B cell (primary cell): ENCODE results near the gene RGS14. TPM values are rescaled to one million over a fixed set of nuclear protein-coding genes. Genes with fewer than 3 reads are reported as not detected.

Source experiments
- ATAC-seq: fragments of 200-7000 bp; cut with Tn5 transposase; one replicate; pipeline ENCODE4 v1.10.0; 2021; ENCODE audit warnings: low read depth, mild to moderate bottlenecking, moderate number of reproducible peaks, moderate library complexity
- CTCF ChIA-PET: fragments of 350-600 bp; sonication (Branson Sonifier 250); formaldehyde crosslinking; loops from one replicate; lab custom pipeline; 2021; ENCODE audit warnings: antibody characterized with exemption, inconsistent platforms; lab: Charles Lee
- POLR2A ChIA-PET: fragments of 350-600 bp; sonication (Branson Sonifier 250); formaldehyde crosslinking; loops from one replicate; lab custom pipeline; 2021; ENCODE audit warnings: antibody characterized with exemption; lab: Charles Lee
- DNase-seq: peaks from one replicate; pipeline ENCODE4 v3.0.0; 2013
- H2AFZ ChIP-seq: 2 replicates; pipeline ENCODE4 v1.6.1; 2012; ENCODE audit warnings: mild to moderate bottlenecking, low read depth, low read length; ENCODE audit not compliant: insufficient read depth, poor library complexity, severe bottlenecking
- H3K27ac ChIP-seq, 2 donors: 1 replicate in 1 of 2; 2 replicates in 1 of 2; pipeline ENCODE4 v1.5.1; 2012 to 2013; ENCODE audit warnings: low read length in 2 of 2, mild to moderate bottlenecking in 2 of 2, moderate library complexity in 1 of 2
- H3K27me3 ChIP-seq, 4 experiments: fragments of 200-600 bp in 1 of 4; sonication (generic) in 1 of 4; replicated peaks in 1 of 4; 1 replicate in 2 of 4; 2 replicates in 2 of 4; pipeline versions ENCODE4 v1.6.1 to v1.7.0; 2013 to 2016; ENCODE audit warnings: low read length in 3 of 4, mild to moderate bottlenecking in 2 of 4, mixed read lengths in 1 of 4, moderate library complexity in 1 of 4; ENCODE audit not compliant: insufficient read depth in 4 of 4, control insufficient read depth in 3 of 4; ENCODE audit errors: control extremely low read depth in 1 of 4
- H3K36me3 ChIP-seq, 2 experiments: replicated peaks in 1 of 2; 1 replicate in 1 of 2; 2 replicates in 1 of 2; pipeline versions ENCODE4 v1.6.1 to v1.7.1; 2013; ENCODE audit warnings: low read length in 1 of 2; ENCODE audit not compliant: insufficient read depth in 2 of 2, control insufficient read depth in 1 of 2; ENCODE audit errors: control extremely low read depth in 1 of 2, extremely low read depth in 1 of 2
- H3K4me1 ChIP-seq, 2 donors: fragments of 200-600 bp in 1 of 2; sonication (generic) in 1 of 2; 1 replicate in 1 of 2; 2 replicates in 1 of 2; pipeline versions ENCODE4 v1.5.1 to v1.6.1; 2013 to 2017; ENCODE audit warnings: low read length in 2 of 2; ENCODE audit not compliant: control insufficient read depth in 2 of 2, insufficient read depth in 2 of 2
- H3K4me2 ChIP-seq: replicated peaks from 2 replicates; pipeline ENCODE3; 2012; ENCODE audit warnings: mild to moderate bottlenecking, low read depth, low read length; ENCODE audit not compliant: poor library complexity, severe bottlenecking
- H3K4me3 ChIP-seq, 5 experiments: fragments of 200-600 bp in 1 of 5; sonication (generic) in 1 of 5; 1 replicate in 3 of 5; 2 replicates in 2 of 5; pipeline versions ENCODE4 v1.5.1 to v1.7.0; 2011 to 2016; ENCODE audit warnings: low read length in 4 of 5, mild to moderate bottlenecking in 4 of 5, low read depth in 2 of 5, control low read depth in 1 of 5, moderate library complexity in 1 of 5; ENCODE audit not compliant: insufficient read depth in 1 of 5; ENCODE audit errors: control extremely low read depth in 1 of 5, extremely low read depth in 1 of 5
- H3K79me2 ChIP-seq: fragments of 200-600 bp; sonication (generic); one replicate; pipeline ENCODE4 v1.6.0; 2016; ENCODE audit warnings: low read length; ENCODE audit not compliant: control insufficient read depth, insufficient read depth
- H3K9ac ChIP-seq: fragments of 200-600 bp; sonication (generic); 2 replicates; pipeline ENCODE4 v1.6.1; 2017; ENCODE audit warnings: mild to moderate bottlenecking, low read length, moderate library complexity
- H3K9me3 ChIP-seq, 3 donors: one replicate each; pipeline versions ENCODE4 v1.6.1 to v1.7.1; 2013; ENCODE audit warnings: low read length in 2 of 3; ENCODE audit not compliant: control insufficient read depth in 2 of 3, insufficient read depth in 1 of 3; ENCODE audit errors: control extremely low read depth in 1 of 3
- H4K20me1 ChIP-seq: 2 replicates; pipeline ENCODE4 v1.6.0; 2012; ENCODE audit warnings: mild to moderate bottlenecking, low read length; ENCODE audit not compliant: insufficient read depth, control insufficient read depth, poor library complexity, severe bottlenecking
- H3K27ac Mint-ChIP-seq: one replicate; pipeline ENCODE4 v1.8.0; 2021; ENCODE audit warnings: mixed read lengths
- H3K27me3 Mint-ChIP-seq: one replicate; pipeline ENCODE4 v1.8.0; 2021; ENCODE audit warnings: mixed read lengths
- H3K4me1 Mint-ChIP-seq: one replicate; pipeline ENCODE4 v1.8.0; 2021; ENCODE audit warnings: mixed read lengths
- H3K4me3 Mint-ChIP-seq: one replicate; pipeline ENCODE4 v1.8.0; 2021; ENCODE audit warnings: mixed read lengths
- H3K9me3 Mint-ChIP-seq: one replicate; pipeline ENCODE4 v1.8.0; 2022; ENCODE audit warnings: mixed read lengths; ENCODE audit not compliant: insufficient read depth
- CTCF ChIP-seq: fragments of 200-600 bp; IDR thresholded peaks from one replicate; pipeline ENCODE4 v1.8.0; 2022; ENCODE audit warnings: antibody characterized with exemption, mild to moderate bottlenecking
- EZH2 ChIP-seq: IDR thresholded peaks from 2 replicates; pipeline ENCODE4 v1.6.1; 2012; ENCODE audit warnings: borderline replicate concordance, low read depth, mild to moderate bottlenecking, moderate library complexity, low read length; ENCODE audit not compliant: insufficient read depth, poor library complexity, severe bottlenecking
- WGBS: methylation state at CpG from one replicate; pipeline ENCODE4 v1.1.5; 2013; ENCODE audit warnings: missing lambda C conversion rate; ENCODE audit not compliant: insufficient coverage; 5-methylcytosine and 5-hydroxymethylcytosine counted together
- intact Hi-C: fragments of 100-400 bp; cut with micrococcal nuclease; formaldehyde crosslinking; loops from one replicate; pipeline ENCODE4 v1.10.0; 2022
- polyA plus RNA-seq: library from polyadenylated mRNA; depleted of rRNA; stranded (reverse); fragments of >200 nt; gene quantifications from 2 replicates; pipeline ENCODE4 v1.2.3, GENCODE V29; 2012
- total RNA-seq, 2 donors: library from RNA; stranded (reverse); fragments of 120-200 nt in 1 of 2; gene quantifications; 1 replicate in 1 of 2; 2 replicates in 1 of 2; pipeline versions ENCODE4 v1.2.3 to v1.2.4, GENCODE V29; 2013 to 2022

RGS14 gene
- total and polyA plus RNA-seq, 2 donors (not counting 1 experiment from before 2014, with no cell fraction given): 85.8 to 184 TPM

GRCh38 chr5:177334781-177335700 lies 22.7 kb upstream of the RGS14 start:
- H3K4me3 Mint-ChIP-seq: no peak overlapping the region
- POLR2A ChIA-PET: interaction anchor here (0.6 kb wide), 1 partner anchor 95 kb away, joined by 3 read pairs; no protein-coding TSS in a partner anchor

More at GRCh38 chr5:177334781-177335700, 22.7 kb upstream of the RGS14 start:
- Mint-ChIP-seq H3K27ac (no peak overlapping the region), H3K9me3 (no peaks in the 10 kb centered on the region), H3K4me1 (peaks cover 28% of the 10 kb centered on the region), H3K27me3 (no peaks in the 10 kb centered on the region)
- no peak overlapping the region for H3K4me3 ChIP-seq
- no peak overlapping the region for H3K27ac ChIP-seq
- no peak overlapping the region for H3K4me2 ChIP-seq
- ATAC-seq (no peak), DNase-seq (no peak)
- H2AFZ ChIP-seq: no peak overlapping the region
- H3K27me3 ChIP-seq: no peaks in the 10 kb centered on the region
- H3K9ac ChIP-seq: no peak overlapping the region
- peaks cover 0 to 88% of the 10 kb centered on the region in 2 experiments for H3K36me3 ChIP-seq
- peaks cover 40% of the 10 kb centered on the region for H4K20me1 ChIP-seq
- no peak for TF ChIP-seq CTCF
- no peak for TF ChIP-seq EZH2
- intact Hi-C loops: no loop called here
- H3K9me3 ChIP-seq: no peaks in the 10 kb centered on the region
- H3K79me2 ChIP-seq: peaks cover 35% of the 10 kb centered on the region
- CTCF ChIA-PET: interaction anchor here (1.5 kb wide), 2 partner anchors 17 to 222 kb away, joined by 4 to 5 read pairs; no protein-coding TSS in a partner anchor
- H3K4me1 ChIP-seq: peaks cover 16 to 25% of the 10 kb centered on the region in 2 donors
- 96% methylated on average over 21 of the region's 21 CpGs for WGBS
